Daoy (cell line): ENCODE measurements around the gene RHBDF1. TPM values are rescaled to one million over a fixed set of nuclear protein-coding genes. Genes with fewer than 3 reads are reported as not detected.

Source experiments
- DNase-seq: peaks from one replicate; pipeline ENCODE4 v3.0.0-alpha.2; 2015; ENCODE audit warnings: low read depth
- total RNA-seq: library from RNA; depleted of rRNA; stranded (reverse); fragments of >200 nt; shearing (Covaris generic); gene quantifications from 2 replicates; pipeline ENCODE4 v1.2.3, GENCODE V29; 2014

The RHBDF1 gene
- total RNA-seq, 1 experiment from 2014 or later, result 9.3 TPM

DNA sequence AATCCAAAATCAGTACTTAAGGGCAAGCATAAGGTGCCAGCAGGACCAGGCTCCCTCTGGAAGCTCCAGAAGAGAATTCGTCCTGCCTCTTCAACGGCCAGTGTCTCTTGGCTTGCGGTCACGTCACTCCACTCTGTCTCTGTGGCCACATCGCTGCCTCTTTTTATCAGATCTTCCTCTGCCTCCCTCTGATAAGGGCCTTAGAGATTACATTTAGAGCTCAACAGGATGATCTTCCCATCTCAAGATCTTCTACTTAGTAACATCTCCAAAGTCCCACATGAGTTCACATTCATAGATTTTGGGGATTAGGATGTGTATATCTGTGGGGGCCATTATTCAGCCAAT lies 22.5 kb upstream of the RHBDF1 start:
- no peak for DNase-seq

DNA sequence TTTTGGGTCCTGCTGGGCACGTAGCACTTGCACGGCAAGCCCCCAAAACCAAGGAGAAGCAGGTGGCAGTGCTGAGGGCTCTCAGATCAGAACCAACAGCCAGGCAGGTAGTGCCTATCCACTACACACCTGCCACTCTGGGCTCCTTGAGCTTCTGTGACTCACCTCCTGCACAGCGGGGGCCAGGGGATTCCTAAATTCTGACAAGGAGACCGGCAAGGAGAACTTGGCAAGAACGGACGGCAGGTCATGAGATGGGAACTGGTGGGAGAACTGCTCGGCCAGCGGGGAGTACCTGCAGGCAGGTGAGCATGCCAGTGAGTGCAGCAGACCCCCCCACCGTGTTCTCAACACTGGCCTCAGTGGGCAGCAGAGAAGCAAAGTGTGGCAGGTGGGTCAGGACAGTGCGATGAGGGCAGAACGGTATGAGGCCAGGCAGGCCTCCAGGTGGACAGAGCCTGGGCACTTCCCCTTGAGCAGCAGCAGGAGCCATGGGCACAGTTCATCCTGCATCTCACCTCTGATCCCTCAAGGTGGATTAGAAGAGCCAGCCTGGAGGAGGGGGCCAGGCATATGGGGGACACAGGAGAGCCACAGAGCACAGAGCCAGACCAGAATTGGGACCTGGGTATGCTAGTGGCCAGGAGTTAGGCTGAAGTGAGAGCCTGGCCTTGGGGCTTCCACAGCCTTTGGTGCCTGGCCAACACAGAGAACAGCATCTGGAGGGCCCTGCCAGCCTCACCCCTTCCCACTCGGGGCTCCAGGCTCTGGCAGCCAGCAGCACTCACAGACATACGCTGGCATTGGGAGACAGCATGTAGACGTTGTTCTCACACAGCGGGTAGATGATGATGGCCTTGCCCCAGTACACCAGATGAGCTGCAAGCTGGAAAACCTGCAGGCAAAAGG lies 20.3 kb upstream of the RHBDF1 start:
- DNase-seq, result no peak

DNA sequence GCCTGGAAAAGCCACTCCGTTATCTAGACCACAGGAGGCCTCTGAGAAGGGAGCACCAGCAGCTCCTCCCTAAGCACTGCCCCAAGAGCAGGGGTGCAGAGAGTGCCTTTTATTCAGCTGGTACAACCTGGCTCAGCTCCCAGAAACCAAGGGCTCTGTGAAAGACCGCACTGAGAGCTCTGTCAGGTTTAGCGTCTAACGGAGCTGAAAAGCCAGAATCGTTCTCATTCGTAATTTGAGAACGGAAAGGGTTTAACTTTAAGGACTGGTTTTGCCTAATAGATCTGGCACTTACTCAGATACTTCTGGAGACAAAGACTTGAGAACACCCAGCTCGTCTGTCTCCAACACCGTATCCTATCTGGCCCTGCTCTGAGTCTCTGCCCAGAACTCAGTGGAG lies 19.1 kb upstream of the RHBDF1 start:
- DNase-seq, result no peak

DNA sequence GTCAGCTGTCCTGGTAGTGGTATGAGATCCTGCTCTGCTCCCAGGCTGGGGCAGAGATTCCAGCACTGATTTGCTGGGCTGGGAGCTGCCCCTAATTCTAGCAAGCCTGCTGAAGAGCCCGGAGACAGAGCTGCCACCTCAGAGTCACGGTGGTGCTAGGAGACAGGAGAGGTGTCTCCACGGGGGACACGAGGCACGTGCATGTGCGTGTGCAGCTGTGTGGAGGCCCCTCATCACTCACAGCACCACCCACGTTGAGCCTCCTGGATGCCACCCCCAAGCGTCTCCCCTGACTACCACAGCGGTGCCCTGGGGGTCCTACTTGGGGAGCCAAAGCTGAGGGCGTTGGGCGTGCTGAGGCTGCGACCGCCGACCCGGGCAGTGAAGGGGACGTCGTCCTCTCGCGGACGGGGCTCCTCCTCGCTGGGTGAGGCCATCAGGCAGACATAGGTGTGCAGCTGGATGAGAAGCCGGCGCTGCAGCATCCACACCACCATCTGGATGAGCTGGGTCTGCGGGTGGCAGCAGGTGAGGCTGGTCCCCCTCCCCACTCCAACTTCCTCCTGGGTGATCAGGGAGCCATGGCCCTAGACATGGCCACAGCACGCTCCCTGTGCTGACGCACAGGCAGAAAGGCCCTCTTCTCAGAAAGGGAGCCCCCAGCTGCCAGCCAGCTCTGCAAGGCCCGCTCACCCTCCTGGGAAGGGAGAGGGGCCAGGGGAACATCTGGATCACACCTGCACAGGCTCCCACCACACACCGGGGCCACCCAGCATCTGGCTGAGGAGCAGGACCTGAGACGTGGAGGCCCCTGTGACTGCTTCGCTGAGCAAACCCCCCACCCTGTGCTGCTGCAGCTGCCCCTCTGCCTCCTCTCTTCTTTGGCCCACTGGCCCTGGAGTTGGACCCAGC lies 17.2 kb upstream of the RHBDF1 start:
- DNase-seq, result no peak

DNA sequence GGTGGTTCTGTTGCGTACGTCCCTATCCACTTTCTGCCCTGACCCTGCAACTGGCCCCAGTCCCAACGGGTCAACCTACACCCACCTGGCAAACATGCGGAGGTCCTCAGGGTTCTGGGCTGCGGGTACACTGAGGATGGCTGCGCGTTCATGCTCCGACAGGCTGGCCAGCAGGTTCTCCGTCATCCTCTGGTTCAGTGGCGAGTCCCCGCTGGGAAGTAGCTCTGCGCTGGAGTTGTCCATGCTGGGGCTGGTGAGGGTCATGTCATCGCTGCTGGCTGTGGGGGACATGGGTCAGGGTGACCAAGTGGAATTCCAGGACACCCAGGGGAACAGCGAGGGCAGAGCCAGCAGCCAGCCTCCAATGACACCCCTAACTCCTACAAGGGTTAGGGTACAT lies 16.2 kb upstream of the RHBDF1 start:
- DNase-seq, result no peak

DNA sequence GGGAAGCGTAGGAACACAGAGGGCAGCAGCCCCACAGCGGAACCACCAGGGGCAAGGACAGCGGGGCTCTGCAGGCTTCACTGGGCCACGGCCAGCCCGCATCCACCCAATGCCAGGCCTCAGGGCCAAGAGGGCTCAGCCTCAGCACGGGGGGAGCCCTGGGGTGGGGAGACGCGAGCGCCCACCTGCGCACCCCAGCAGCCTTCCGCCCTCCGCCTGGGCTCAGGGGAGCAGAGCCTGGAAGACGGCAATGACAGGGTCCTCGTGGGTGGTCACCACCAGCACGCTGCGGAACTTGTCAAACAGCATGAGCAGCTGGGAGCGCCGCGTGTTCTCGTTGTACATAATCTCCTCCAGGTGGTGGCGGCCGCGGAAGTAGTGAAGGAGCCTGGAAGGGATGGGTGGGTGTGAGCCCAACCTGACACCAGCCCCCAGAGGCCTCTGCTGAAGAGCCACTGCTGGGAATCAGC lies 14.1 kb upstream of the RHBDF1 start:
- DNase-seq, result no peak

DNA sequence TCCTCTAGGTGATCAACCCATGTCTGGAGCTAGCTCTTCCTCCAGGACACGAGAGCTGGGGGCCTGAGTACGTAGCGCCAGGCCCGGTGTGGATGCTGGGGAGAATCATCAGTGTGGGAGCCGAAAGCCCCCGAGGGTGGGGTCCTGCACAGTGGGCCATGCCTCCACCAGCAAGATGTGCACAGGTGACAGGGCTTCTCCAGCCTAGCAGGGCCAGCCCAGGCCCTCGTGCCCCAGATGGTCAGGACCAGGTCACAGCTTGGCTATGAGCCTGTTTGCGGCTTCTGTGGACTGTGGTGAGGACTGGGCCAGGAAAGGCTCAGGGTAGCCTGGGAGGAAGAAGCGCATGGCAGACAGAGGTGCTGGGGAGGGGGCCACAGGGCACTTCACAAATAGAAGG lies 13.4 kb upstream of the RHBDF1 start:
- DNase-seq, result no peak

DNA sequence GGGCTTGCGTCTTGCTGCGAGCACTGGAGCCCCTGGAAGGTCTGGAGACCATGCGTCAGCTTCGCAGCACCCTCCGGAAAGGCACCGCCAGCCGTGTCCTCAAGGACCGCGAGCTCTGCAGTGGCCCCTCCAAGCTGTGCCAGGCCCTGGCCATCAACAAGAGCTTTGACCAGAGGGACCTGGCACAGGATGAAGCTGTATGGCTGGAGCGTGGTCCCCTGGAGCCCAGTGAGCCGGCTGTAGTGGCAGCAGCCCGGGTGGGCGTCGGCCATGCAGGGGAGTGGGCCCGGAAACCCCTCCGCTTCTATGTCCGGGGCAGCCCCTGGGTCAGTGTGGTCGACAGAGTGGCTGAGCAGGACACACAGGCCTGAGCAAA lies 13.0 kb upstream of the RHBDF1 start:
- DNase-seq, result no peak

DNA sequence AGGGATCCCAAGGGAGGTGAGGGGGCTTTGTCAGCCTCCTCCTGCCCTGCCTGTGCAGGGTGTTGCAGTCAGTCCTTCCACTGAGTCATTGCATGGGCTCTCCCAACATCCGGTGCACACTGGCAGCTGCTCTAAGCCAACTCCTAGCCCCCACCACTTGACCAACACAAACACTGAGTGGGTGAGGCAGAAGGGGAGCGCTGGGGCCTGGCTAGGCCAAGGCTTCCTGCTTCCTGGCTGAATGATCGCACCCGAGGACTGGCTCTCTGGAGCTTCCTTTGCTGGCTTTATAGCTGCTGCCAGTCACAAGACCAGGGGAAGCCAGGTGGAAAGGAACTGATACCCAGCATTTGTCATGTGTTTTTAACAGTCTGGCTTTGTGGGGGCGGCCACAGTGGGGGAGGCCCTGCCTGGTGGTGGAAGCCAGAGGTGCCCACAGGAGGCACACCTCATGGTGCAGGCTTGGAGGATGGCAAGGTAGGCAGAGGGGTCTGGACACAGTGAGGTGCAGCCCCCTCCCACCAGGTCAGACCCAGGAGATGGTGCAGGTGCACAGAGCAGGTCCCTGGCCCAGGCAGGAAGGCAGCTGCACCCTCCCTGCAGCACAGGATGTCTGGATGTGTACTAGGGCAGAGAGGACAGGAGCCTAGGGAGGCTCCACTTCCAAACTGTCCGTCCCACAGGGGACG lies 12.4 kb upstream of the RHBDF1 start:
- peak; percentile 93 for DNase-seq

DNA sequence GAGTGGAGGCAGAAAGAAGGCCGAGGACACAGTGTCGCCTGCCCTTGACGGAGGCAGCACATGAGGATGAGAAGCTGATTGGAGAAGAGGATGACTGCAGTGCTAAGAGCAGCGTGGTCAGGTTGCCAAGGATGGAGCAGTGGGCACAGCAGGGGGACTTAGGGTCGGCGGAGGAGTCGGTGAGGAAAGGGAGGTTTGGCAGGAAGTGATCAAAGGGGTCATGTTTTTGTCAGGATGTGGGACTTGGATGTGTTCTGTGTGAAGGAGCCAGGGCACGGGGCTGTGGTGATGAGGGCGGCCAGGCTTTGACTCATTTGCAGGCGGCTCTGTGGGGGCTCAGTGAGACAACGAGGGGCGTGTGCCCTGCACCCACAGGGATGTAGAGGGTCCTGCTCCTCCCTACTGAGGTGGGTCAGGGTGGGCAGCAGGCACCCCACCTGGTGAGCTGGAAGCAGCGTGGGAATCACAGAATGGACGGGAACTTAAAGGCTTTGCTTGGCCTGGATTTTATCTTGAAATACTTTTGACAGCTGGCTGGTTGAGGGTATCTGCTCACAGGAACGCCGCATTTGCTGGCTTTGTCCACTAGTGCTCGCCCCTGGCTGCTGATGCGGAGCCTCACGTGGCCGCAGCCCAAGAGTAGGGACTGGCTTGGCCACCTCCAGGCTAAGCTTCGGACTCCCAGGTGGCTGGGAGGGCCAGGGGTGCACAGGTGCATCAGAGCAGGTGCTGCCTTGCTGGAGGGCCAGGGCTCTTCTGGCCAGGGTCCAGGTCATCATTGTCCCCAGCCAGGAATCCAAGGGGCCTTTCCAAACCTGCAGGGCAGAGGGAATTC lies 11.6 kb upstream of the RHBDF1 start:
- peak; percentile 47 for DNase-seq

DNA sequence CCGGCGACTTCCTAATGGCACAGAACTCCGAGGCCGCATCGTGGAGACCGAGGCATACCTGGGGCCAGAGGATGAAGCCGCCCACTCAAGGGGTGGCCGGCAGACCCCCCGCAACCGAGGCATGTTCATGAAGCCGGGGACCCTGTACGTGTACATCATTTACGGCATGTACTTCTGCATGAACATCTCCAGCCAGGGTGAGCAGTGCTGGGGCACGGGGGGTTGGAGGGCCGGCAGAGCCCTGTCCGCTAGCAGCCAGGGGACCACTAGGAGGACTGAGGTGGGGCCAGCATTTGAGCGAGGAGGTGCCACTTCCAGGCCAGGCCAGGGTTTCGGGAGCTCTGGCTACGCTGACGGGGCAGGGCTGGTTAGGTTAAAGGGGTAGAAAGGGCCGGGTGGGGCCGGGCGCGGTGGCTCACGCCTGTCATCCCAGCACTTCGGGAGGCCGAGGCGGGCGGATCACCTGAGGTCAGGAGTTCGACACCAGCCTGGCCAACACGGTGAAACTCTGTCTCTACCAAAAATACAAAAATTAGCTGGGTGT lies 10.7 kb upstream of the RHBDF1 start:
- no peak for DNase-seq

DNA sequence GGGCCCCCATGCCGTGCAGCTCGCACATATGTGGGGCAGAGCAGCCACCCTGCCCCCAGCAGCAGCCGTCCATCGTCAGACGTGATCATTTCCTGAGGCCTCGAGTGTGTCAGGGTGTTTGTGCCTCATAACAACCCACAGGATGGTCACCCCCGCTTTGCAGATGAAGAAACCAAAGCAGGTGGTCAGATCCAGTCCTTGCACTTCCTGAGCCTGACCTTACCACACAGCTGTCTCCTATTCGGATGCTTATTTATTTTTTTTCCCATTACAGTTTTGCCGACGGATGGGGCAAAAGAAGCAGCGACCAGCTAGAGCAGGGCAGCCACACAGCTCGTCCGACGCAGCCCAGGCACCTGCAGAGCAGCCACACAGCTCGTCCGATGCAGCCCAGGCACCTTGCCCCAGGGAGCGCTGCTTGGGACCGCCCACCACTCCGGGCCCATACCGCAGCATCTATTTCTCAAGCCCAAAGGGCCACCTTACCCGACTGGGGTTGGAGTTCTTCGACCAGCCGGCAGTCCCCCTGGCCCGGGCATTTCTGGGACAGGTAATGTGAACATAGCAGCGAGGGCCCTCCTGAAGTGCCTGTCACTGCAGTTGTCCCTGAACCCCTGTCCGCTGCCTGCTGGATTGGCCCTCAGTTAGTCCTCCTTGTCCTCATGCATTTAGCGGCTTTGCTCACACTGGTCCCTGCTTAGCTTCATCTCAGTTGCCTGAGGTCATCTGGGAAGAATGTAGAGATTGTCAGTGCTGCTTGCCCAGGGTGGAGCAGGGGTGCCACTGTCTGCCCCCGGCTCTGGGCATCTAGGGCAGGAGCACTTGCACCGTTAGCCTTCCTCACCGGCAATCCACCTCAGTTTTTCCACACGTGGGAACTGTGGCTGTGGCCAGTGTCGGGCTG lies 7.0 kb upstream of the RHBDF1 start:
- DNase-seq, result no peak

DNA sequence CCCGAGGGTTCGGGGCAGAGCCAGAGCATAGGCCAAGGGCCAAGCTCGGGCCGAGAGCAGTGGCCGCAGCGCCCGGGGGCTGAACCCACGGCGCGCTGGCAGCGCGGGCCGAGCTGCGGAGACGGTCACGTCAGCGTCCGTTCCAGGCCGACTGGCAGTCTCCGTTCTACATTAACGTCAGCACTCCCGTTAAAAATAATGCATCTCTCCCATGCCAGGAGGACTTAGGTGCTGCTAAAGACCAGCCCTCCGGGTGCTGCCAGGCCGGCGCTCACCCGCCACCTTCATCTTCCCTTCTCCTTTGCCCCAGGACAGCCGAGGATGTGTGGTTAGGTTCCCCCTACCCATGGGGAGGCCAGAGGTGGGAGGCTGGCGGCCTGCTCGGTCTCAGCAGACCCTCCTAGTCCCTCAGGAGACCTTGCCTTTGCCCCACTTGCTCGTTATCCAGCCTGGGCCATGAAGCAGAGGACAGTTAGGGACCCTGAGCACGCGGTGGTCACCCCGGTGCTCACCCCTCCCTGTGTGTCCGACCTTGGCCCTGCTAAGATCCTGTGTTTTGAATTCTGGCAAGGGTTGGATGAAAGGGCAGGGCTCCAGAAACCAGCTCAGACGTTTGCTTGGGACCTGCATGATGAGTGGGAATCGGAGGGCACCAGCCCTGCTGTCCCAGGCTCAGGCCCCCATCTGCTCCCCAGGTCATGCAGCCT lies 6.2 kb upstream of the RHBDF1 start:
- peak; percentile 32 for DNase-seq

DNA sequence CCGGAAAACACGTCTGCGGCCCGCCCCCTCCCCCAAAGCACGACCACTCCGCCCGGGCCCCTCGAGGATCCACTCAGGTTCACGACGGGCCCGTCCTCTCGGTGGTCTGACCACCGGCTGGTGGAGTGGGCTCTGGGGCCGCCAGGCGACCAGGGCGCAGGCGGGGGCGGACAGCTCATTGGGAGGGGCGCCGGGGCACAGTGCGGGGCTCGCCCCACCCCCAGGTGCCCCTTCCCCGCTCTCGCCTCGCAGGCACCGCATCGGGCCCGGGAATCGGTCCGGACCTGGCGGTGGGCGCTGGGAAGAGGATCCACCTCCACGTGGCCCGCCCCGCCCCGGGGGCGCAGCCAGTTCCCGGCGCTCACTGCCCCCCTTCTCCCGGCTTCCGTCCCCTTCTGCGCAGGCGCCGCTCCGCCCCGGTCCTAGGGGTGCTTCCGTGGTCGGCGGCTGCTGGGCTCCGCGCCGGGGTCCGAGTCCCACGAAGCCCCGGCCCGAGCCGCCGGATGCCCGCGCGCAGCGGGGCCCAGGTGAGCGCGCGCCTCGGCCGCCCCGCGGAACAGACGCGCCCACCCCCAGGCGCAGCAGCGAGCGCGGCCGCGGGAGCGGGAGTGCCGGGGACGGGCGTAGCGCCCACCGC lies 5.5 kb upstream of the RHBDF1 start, which contains the start of gene MPG:
Gene MPG, plus strand, starts transcription at position 419 of the 637 bp plus-strand sequence. Its CDS starts 85 bp downstream, at position 504.
- DNase-seq, result peak; percentile 85

DNA sequence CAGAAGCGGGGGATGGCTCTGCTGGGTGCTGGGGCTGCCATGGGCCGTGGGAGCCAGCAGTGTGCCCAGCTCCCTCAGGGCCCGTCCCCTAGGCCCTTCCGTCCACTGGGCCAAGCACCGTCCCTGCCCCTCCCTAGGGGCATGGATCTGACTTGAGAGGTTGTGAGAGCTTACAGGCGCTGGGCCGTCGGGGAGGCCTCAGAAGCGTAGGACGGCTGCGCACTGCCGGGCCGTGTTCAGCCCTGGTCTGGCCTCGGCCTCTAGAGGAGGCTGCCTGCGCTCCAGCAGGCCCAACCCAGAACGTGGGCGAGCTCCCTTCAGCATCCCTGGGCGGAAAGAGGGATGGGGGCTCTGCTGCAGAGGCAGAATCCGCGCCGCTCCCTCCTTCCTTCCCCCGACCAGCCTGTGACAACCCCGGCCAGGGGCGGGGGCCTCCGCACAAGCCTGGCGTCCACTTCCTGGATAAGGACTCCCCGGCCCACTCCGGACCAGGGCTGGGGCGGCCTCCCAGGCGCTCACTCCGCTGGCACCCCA lies 4.9 kb upstream of the RHBDF1 start:
- DNase-seq, result peak; percentile 40

DNA sequence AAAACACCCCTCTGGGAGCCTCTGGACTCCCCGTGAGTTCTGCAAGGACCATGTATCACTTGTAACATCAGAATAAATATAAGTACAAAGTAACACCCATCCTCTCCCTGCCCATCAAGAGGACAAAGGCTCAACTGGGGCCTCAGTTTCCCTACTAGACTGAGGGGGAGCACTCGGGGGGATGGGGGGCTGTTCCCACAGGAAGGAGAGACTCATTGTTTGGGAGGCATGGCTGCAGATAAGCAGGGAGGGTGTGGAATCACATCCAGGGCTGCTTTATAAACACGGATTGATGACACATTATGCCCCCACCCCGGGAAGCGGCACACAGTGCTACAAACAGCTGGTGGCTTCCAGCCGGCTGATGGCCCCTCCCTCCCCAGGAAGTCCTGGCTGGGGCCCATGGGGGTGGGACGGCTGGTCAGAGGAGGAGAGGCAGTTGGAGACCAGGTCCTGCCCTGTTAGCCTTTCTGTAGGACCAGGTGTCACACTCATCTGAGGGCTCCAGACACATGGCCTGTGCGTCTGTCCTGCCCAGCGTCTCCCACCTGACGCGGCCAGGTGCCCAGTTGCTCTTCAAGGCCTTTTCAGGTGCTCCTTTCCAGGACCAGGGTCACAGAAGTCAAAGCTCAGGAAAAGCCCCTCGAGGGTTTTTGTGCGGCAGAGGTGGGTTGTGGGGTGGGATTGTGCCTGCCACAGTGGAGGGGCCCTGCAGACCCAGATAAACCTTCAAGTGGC lies 4.3 kb upstream of the RHBDF1 start:
- peak; percentile 86 for DNase-seq
